ENCODE measurements around the gene DOCK6.

The DOCK6 gene

GRCh38 chr19:11176466-11177193 lies 85.7 kb downstream of the DOCK6 start:
- TF ChIP-seq CTCF (IDR thresholded peaks at IDR 0.05; ENCODE audit: low read depth, low read length, missing control alignments): no peak
- no peak overlapping the region for H3K4me3 ChIP-seq (ENCODE audit: low read depth, low read length)
- DNase-seq (ENCODE audit: low read depth): no peak

- TF ChIP-seq CTCF (IDR thresholded peaks at IDR 0.05; ENCODE audit: low read depth, low read length, missing control alignments): no peak
- no peak for DNase-seq (ENCODE audit: low read depth)
- H3K4me3 ChIP-seq (ENCODE audit: low read depth, low read length): no peak overlapping the region
Observed at GRCh38 chr19:11175920-11176319, 86.4 kb downstream of the DOCK6 start.

- no peak for DNase-seq (ENCODE audit: low read depth)
- no peak overlapping the region for H3K4me3 ChIP-seq (ENCODE audit: low read depth, low read length)
- no peak for TF ChIP-seq CTCF (IDR thresholded peaks at IDR 0.05; ENCODE audit: low read depth, low read length, missing control alignments)
Observed at GRCh38 chr19:11174336-11174735, 88.0 kb downstream of the DOCK6 start.

GRCh38 chr19:11173516-11174155 lies 88.7 kb downstream of the DOCK6 start:
- DNase-seq (ENCODE audit: low read depth): no peak
- no peak for TF ChIP-seq CTCF (IDR thresholded peaks at IDR 0.05; ENCODE audit: low read depth, low read length, missing control alignments)
- H3K4me3 ChIP-seq (ENCODE audit: low read depth, low read length): no peak overlapping the region

GRCh38 chr19:11172576-11172975 lies 89.7 kb downstream of the DOCK6 start:
- no peak for DNase-seq (ENCODE audit: low read depth)
- no peak for TF ChIP-seq CTCF (IDR thresholded peaks at IDR 0.05; ENCODE audit: low read depth, low read length, missing control alignments)

GRCh38 chr19:11171144-11171543 lies 91.2 kb downstream of the DOCK6 start:
- H3K4me3 ChIP-seq (ENCODE audit: low read depth, low read length): no peak overlapping the region
- no peak for TF ChIP-seq CTCF (IDR thresholded peaks at IDR 0.05; ENCODE audit: low read depth, low read length, missing control alignments)
- no peak for DNase-seq (ENCODE audit: low read depth)

More at GRCh38 chr19:11172576-11172975, 89.7 kb downstream of the DOCK6 start:
- H3K4me3 ChIP-seq (ENCODE audit: low read depth, low read length): no peak overlapping the region

All from GM12864 (cell line).